ENCODE data around the gene WDFY2. TPM values are rescaled to one million over a fixed set of nuclear protein-coding genes. Genes with fewer than 3 reads are reported as not detected.

Gene WDFY2
- total RNA-seq, 1 experiment from 2014 or later: 4.1 TPM

DNA sequence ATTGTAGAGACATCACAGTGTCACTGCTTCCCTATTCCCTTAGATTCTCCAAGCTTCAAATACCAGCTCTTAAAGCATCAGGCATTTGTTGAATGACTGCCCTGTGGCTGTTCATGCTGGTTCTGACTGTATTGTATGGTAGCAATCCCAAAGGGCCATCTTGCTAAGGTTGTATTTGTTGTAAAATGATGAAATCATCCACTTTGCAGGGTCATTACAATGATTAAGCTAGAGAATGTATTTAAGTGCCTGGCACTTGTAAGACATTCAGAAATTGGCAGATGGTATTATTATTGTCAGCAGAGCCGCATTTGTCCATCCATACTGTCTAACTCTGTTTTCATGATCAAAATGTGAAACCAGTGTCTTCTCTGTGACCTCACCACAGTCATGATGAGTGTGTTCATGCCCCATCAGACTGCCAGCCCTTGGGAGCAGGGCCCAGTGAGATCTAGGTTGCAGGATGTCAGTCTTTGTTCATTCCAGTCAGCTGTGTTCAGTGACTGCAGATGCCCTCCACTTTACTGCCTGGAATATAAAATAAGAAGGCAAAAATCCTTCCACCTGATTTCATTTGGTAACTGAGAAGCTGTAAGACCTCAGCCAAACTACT lies 133.6 kb downstream of the WDFY2 start:
- no TSS peak for BruUV-seq (replicated peaks)
- intact Hi-C loops (cut with micrococcal nuclease): loop anchor here (5.0 kb wide), 1 partner anchor 81 kb away; no protein-coding TSS in a partner anchor
- H3K4me2 ChIP-seq (ENCODE audit: low read length): no peak overlapping the region
- ChIA-PET POLR2A (ENCODE audit: unreplicated experiment) (no interaction called here), CTCF (no interaction called here)
- no peak overlapping the region for H3K27ac ChIP-seq (ENCODE audit: low read length)
- H2AFZ ChIP-seq (ENCODE audit: low read length): no peak overlapping the region
- DNase-seq (no peak), ATAC-seq (no peak)
- no peak overlapping the region for H3K4me3 ChIP-seq (ENCODE audit: low read length)
- H3F3A ChIP-seq (ENCODE audit: low read length, unreplicated experiment): peaks cover 3% of the 10 kb centered on the region
- H3K9me2 ChIP-seq (replicated peaks; ENCODE audit: low read length): no peaks in the 10 kb centered on the region
- no peaks in the 10 kb centered on the region for H3K79me2 ChIP-seq (ENCODE audit: low read length)
- H3K36me3 ChIP-seq (ENCODE audit: low read depth, low read length): no peaks in the 10 kb centered on the region
- H3K9ac ChIP-seq (ENCODE audit: low read length): no peak overlapping the region
- H4K20me1 ChIP-seq (ENCODE audit: low read length): no peaks in the 10 kb centered on the region
- TF ChIP-seq EZH2 (IDR thresholded peaks at IDR 0.05; ENCODE audit: low read length, unreplicated experiment): no peak
- TF ChIP-seq CTCF (conservative IDR thresholded peaks at IDR 0.05; ENCODE audit: low read depth, low read length): no peak
- no peak for TF ChIP-seq EZH2phosphoT487 (IDR thresholded peaks at IDR 0.05; ENCODE audit: borderline replicate concordance, low read length)
- H3K9me3 ChIP-seq (ENCODE audit: low read length): no peaks in the 10 kb centered on the region
- H3K4me1 ChIP-seq (ENCODE audit: insufficient read depth, low read length): peaks cover 23% of the 10 kb centered on the region
- no peaks in the 10 kb centered on the region for H3K27me3 ChIP-seq (ENCODE audit: low read length)

DNA sequence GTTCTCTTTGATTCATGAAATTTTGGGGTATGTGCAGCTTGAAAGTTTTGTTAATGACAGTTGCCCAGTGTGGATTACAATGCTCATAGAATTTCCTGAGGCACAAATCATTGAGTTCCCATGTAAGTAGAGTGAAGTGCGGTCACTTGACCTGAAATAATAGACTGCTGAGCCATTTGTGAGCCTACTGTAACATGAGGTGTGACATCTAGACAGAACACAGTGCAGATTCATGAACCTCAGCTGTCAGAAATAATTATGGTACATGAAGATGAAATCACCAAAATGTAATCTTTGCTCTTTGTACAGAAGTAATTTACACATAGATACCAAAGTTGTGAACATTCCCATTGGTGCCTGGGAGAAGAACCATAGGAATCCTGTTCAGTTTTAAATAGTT lies 135.1 kb downstream of the WDFY2 start:
- Histone ChIP-seq H3K36me3 (ENCODE audit: low read depth, low read length) (no peaks in the 10 kb centered on the region), H3K9ac (ENCODE audit: low read length) (no peak overlapping the region), H3K27ac (ENCODE audit: low read length) (no peak overlapping the region), H3K9me2 (replicated peaks; ENCODE audit: low read length) (no peaks in the 10 kb centered on the region), H3K27me3 (ENCODE audit: low read length) (no peaks in the 10 kb centered on the region), H3K4me2 (ENCODE audit: low read length) (no peak overlapping the region), H2AFZ (ENCODE audit: low read length) (no peak overlapping the region), H3K4me1 (ENCODE audit: insufficient read depth, low read length) (peaks cover 15% of the 10 kb centered on the region), H4K20me1 (ENCODE audit: low read length) (no peaks in the 10 kb centered on the region), H3K4me3 (ENCODE audit: low read length) (no peak overlapping the region), H3K79me2 (ENCODE audit: low read length) (no peaks in the 10 kb centered on the region), H3F3A (ENCODE audit: low read length, unreplicated experiment) (peaks cover 3% of the 10 kb centered on the region), H3K9me3 (ENCODE audit: low read length) (no peaks in the 10 kb centered on the region)
- DNase-seq: no peak
- TF ChIP-seq EZH2 (IDR thresholded peaks at IDR 0.05; ENCODE audit: low read length, unreplicated experiment): no peak
- TF ChIP-seq CTCF (conservative IDR thresholded peaks at IDR 0.05; ENCODE audit: low read depth, low read length): no peak
- TF ChIP-seq EZH2phosphoT487 (IDR thresholded peaks at IDR 0.05; ENCODE audit: borderline replicate concordance, low read length): no peak
- ATAC-seq: no peak
- POLR2A ChIA-PET (ENCODE audit: unreplicated experiment): no interaction called here
- intact Hi-C loops (cut with micrococcal nuclease): loop anchor here (5.0 kb wide), 1 partner anchor 82 kb away; no protein-coding TSS in a partner anchor
- CTCF ChIA-PET: no interaction called here
- no TSS peak for BruUV-seq (replicated peaks)

- H3K4me1 ChIP-seq (ENCODE audit: insufficient read depth, low read length): no peaks in the 10 kb centered on the region
- CTCF ChIA-PET: no interaction called here
- no peaks in the 10 kb centered on the region for H3K9me2 ChIP-seq (replicated peaks; ENCODE audit: low read length)
- TF ChIP-seq EZH2phosphoT487 (IDR thresholded peaks at IDR 0.05; ENCODE audit: borderline replicate concordance, low read length) (no peak), EZH2 (IDR thresholded peaks at IDR 0.05; ENCODE audit: low read length, unreplicated experiment) (no peak), CTCF (conservative IDR thresholded peaks at IDR 0.05; ENCODE audit: low read depth, low read length) (no peak)
- POLR2A ChIA-PET (ENCODE audit: unreplicated experiment): no interaction called here
- no peak overlapping the region for H3K9ac ChIP-seq (ENCODE audit: low read length)
- H3F3A ChIP-seq (ENCODE audit: low read length, unreplicated experiment): no peaks in the 10 kb centered on the region
- no peak overlapping the region for H3K4me3 ChIP-seq (ENCODE audit: low read length)
- no peaks in the 10 kb centered on the region for H3K36me3 ChIP-seq (ENCODE audit: low read depth, low read length)
- H3K27ac ChIP-seq (ENCODE audit: low read length): no peak overlapping the region
- H3K9me3 ChIP-seq (ENCODE audit: low read length): no peaks in the 10 kb centered on the region
- H3K79me2 ChIP-seq (ENCODE audit: low read length): no peaks in the 10 kb centered on the region
- no peaks in the 10 kb centered on the region for H3K27me3 ChIP-seq (ENCODE audit: low read length)
- no peak for DNase-seq
- H4K20me1 ChIP-seq (ENCODE audit: low read length): no peaks in the 10 kb centered on the region
- BruUV-seq (replicated peaks): no TSS peak
- intact Hi-C loops (cut with micrococcal nuclease): no loop called here
- H2AFZ ChIP-seq (ENCODE audit: low read length): no peak overlapping the region
- no peak overlapping the region for H3K4me2 ChIP-seq (ENCODE audit: low read length)
- no peak for ATAC-seq
These were observed 137.2 kb downstream of the WDFY2 start for GRCh38 chr13:51721496-51721895.

All from PC-3 (cell line).